GM15510 (cell line): ENCODE data around the gene CYFIP2.

ENCODE experiments used
- POLR2A ChIP-seq: IDR thresholded peaks from 3 replicates; pipeline ENCODE4 v1.6.1; 2011; ENCODE audit warnings: borderline replicate concordance; ENCODE audit not compliant: insufficient read length; ENCODE audit errors: extremely low read depth

Gene CYFIP2

GRCh38 chr5:157290156-157290980, 24.4 kb downstream of the CYFIP2 start:
- TF ChIP-seq POLR2A: no peak

GRCh38 chr5:157290981-157291711, 25.2 kb downstream of the CYFIP2 start:
- TF ChIP-seq POLR2A: no peak

DNA sequence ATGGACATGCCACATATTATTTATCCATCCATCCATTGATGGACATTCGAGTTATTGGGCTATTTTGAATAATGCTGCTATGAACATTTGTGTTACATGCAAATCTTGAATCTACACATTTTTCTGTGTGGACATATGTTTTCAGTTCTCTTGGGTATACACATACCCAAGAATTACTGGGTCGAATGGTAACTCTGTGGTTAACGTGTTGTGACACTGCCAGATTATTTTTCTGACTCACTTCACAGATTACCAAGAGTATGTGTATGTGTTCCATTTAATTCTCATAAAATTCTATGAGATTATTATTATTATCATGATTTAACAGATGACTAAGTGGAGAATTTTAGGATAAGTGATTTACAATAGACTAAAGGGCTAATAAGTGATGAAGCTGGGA, 26.7 kb downstream of the CYFIP2 start:
- TF ChIP-seq POLR2A: no peak

- no peak for TF ChIP-seq POLR2A
Measured at GRCh38 chr5:157294407-157295091, 28.6 kb downstream of the CYFIP2 start.

DNA sequence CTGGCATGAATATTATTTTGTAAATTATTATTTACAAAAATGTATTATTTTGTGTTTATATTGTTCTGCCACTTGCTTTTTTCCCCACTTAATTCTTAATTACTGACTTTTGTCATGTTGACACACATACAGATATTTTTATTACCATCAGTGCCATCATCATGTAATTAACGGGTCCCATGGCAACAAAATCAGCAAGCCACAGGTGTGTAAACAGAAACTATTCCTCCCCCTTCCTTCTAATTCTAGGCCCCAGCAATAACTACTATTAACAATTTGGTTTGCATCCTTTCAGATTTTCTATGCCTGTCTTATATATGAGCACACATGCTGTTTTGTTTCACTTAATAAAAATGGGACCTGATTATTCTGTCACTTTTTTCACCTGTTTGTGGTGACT, 29.3 kb downstream of the CYFIP2 start:
- TF ChIP-seq POLR2A: no peak

DNA sequence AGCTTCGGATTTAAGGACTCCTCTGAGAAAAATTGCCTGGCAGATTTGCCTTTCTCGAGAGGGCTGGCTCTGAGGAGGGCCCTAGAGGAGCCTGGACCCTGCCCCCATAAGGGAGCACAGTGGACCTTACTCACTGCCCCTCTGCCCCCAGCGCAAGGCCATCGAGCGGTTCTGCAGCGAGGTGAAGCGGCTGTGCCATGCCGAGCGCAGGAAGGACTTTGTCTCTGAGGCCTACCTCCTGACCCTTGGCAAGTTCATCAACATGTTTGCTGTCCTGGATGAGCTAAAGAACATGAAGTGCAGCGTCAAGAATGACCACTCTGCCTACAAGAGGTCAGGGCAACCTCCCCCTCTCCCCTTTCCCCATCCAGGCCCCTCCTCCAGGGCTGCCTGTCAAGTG, 34.6 kb downstream of the CYFIP2 start:
- TF ChIP-seq POLR2A: no peak

DNA sequence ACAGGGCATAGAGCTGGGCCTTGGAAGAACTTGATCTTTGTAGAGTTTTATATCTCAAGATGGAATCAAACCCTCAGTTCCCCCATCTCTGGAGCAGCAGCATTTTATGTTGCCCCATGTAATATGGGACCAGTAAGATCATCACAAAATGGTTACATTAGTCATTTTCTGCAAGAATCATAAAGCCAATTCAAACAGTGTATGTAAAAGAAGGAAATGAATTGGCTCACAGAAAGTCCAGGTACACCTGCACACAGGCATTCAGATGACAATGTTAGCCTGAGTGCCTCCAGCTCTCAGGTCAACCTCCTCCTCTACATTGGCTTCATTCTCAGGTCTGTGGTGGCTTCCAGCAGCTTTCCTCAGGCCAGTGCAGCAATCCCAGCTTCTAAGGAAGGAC, 35.1 kb downstream of the CYFIP2 start:
- no peak for TF ChIP-seq POLR2A

GRCh38 chr5:157303023-157303422, 37.1 kb downstream of the CYFIP2 start:
- no peak for TF ChIP-seq POLR2A

DNA sequence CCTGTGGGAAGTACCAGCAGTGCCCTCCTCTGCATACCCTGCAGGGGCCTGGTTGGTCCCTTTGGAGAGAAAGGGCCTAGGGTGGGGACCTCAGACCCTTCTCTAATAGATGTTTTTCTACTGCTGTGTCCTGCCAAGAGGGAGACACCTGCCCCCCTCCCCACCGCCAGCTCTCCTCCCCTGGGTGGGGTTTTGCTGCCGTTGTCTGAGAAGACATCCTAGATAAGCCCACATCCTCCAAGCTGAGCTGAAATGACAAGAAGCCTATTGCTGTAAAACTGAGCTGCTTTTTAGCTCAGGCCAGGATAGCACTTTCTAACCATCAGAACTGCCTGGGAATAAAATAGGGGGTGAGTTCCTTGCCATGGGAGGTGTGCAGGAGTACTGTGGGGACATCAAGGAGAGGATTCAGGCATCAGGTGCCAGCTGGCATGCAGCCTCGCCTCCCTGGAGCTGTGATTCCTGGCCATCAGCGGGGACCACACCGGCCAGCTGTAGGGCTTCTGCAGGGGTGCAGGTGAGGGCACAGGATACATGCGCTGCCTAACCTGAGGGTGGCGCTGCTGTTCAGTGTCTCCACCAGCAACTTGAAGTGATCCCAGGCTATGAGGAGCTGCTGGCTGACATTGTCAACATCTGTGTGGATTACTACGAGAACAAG, 37.9 kb downstream of the CYFIP2 start:
- no peak for TF ChIP-seq POLR2A

GRCh38 chr5:157306081-157306480, 40.2 kb downstream of the CYFIP2 start:
- no peak for TF ChIP-seq POLR2A

- TF ChIP-seq POLR2A: no peak
Measured at GRCh38 chr5:157306692-157307471, 41.0 kb downstream of the CYFIP2 start.

DNA sequence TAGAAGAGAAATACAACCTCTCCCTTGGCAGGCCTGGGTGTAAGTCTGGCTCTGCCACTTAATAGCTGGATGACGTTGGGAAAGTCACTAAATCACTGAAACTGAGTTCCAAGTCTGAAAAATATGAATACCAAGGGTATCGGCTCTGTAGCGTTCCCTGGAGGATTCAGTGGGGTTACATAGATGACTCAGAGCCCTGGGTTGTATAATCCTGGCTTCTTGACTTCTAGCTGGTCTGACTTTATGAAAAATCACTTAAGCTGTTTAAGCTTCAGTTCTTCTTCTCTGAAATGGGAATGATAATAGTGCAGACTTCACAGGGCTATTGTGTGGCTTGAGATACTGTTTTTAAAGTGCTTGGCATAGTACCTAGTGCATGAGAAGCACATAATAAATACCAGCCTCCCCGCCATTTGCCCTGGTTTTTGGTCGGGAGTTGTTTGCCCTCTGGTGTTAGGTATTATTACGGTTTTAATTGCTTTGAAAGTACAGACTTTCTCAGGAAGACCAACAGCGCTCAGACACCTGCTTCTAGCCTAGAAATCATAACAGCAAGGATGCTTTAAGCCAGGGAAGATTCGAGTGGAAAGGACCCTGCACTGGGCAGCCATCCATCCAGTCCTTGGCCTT, 43.0 kb downstream of the CYFIP2 start:
- no peak for TF ChIP-seq POLR2A

- TF ChIP-seq POLR2A: no peak
Measured at GRCh38 chr5:157309796-157310195, 43.9 kb downstream of the CYFIP2 start.

DNA sequence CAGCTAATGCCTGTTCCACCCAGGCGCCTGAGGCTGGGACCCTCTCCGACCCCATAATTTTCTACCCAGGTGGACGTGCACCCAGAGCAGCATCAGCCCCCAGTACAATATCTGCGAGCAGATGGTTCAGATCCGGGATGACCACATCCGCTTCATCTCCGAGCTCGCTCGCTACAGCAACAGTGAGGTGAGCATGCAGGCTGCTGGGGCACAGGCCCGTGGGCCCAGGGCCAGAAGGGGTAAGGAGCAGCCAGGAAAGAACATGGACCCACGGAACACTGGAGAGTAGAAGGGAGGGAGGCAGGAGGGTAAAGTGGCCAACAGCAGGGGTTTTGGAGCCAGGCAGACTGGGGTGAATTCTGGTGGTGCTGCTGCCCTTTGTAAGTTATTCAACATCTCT, 45.7 kb downstream of the CYFIP2 start:
- TF ChIP-seq POLR2A: no peak
